HG02678 (cell line): ENCODE data around the gene EAF1.
"Not testable (repeated sequence)": the region's sequence is repeated elsewhere in the genome, so short reads cannot be mapped to it uniquely, and the experiment has no call there.

ENCODE experiments used
- ATAC-seq: cut with Tn5 transposase; IDR thresholded peaks from one replicate; pipeline ENCODE4 v1.9.1; 2021; ENCODE audit warnings: mild to moderate bottlenecking, moderate library complexity; ENCODE audit not compliant: unreplicated experiment

Gene EAF1

DNA sequence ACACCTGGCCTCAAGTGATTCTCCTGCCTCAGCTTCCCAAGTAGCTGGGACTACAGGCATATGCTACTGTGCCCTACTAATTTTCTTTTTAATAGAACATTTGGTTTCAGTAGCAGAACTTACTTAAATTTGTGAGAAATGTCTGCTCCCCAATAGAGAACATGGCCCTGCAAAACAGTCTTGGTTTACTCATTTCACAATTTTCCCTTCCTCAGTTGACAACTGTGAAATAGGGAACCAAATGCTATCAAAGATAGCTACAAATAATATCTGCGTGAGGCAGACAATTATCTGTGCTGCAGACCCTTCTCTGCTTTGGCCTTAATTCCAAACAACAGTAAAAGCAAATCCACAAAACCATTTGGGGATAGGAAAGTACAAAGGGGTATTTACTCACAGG is 22.6 kb upstream of the EAF1 start:
- ATAC-seq = no peak

DNA sequence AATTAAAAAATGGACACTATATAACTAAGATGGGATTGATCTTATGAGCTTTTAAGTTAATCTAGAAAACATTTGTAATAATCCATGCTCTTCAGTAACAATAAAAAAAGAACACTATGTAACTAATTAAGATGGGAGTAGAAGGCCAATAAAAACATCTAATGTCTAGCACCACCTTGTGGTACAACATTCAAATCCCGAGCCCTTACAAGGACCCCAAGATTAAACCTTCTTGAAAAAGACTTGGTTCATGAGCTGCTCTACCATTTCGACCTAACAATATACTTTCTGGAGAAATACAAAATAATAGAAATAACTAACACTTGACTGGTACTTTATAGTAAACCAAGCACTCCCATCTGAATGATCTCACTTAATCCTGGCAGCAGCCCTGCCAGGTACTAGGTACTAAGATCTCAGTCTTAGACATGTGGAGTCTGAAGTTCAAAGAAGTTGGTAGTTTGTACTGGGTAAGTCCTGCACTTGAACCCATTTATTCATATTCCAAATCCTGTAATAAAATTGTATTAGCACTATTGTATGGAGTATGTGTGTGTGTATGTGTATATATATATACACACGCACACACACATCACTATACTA is 21.8 kb upstream of the EAF1 start:
- peak; percentile 53 for ATAC-seq

DNA sequence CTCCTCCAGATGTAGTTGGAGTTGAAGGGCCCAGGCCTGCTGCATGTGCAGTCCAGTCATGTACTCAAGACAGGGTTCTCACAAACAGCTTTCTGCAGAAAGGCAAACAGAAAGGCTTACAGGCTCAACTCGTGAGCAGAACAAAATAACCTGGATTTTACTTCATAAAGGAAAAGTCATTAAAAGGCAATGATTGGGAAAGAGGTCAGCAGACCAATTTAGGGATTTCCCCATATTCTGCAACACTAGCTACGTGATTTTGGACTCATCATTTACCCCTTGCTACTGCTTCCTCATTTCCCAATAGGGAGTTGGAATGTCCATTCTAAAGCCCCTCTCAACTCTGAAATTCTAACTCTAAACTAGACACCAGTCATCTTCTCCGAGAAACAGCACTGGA is 18.2 kb upstream of the EAF1 start:
- ATAC-seq = no peak

DNA sequence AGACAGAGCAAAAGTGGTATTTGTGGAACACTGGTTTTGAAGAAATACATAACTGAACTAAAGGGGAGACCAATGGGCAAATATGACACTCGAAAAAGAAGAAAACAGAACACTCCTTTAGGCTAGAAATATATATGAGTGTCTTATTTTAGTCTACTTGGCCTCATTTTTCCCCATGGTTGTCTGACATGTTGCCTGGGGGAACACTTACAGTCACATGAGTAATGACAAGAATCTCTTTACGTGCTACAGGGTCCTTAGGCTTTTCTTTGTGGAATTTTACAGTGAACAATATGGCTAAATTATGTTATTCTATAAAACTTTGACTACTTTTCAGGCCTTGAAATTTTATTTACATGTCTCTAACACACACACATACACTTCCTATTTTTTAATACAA is 17.6 kb upstream of the EAF1 start:
- no peak for ATAC-seq

DNA sequence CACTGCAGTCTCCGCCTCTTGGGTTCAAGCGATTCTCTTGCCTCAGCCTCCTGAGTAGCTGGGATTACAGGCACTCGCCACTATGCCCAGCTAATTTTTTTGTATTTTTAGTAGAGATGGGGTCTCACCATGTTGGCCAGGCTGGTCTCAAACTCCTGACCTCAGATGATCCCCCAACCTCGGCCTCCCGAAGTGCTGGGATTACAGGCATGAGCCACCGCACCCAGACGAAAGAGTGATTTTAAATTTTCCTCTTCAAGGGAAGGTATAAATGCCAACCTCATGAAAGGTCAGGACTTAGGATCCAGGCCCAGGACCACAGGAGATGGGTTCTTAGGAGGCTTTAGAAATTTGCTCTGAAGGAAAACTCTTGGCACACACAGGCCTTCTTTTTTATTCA is 16.4 kb upstream of the EAF1 start:
- not testable (repeated sequence) for ATAC-seq

DNA sequence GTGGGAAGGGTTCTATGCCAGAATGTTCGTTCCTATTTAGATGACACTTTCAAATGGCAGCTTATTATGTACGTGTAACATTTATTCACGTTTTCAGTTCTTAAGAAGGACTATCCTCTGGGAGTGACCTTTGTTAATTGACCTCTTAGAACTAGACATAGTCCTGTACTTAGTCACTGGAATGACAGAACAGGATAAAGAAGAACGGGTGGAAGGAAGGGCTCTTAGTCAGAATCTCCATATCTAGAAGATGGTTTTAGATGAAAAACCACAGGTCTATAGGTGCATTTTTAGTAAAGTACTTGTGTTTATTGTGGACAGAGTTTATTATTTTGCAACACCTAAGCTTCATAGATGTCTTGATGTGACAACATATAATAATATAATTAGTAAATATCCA is 6.5 kb upstream of the EAF1 start:
- ATAC-seq = no peak

DNA sequence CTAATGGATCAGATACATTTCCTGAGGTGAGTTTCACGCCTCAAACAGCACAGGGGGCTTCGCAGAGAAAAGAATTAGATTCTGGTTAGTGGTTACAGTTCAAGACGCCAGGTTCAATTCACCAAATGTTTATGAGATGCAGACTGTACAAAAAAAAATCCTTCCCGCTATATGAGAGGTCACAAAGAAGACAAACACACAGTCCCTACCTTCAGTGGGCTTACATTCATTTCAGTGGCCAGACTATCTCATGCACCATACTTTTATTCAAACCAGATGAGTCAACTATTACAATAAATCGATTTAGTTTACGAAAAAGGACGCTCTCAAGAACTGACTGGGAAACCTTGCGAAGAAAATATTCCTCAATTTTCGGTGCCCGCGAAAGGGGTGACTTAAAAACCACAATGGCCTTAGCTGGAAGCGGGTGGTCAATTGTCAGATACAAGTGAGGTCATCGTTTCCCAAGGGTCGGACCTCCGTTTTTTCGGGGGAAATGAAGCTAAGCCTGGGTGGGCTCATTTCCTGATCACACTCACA is 749 bp upstream of the EAF1 start:
- ATAC-seq = no peak

DNA sequence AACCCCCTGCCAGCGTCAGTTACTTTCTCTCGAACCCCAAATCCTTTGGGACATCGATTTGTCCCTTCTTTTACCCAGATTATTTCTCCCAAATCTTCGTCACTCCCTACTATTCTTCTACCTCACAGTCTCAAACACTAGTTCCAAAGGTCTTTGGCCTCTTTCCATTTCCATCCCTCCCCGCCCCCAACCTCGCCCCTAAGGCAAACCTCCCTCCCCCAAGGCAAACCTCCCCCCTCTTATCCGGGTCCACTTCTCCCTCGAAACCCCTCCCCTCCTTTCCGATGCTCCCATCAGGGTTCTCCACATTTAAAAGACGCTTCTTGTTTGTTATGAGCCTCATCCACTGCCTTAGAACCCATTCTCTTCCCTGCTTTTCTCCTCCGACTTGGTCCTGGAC is 583 bp downstream of the EAF1 start:
- no peak for ATAC-seq

DNA sequence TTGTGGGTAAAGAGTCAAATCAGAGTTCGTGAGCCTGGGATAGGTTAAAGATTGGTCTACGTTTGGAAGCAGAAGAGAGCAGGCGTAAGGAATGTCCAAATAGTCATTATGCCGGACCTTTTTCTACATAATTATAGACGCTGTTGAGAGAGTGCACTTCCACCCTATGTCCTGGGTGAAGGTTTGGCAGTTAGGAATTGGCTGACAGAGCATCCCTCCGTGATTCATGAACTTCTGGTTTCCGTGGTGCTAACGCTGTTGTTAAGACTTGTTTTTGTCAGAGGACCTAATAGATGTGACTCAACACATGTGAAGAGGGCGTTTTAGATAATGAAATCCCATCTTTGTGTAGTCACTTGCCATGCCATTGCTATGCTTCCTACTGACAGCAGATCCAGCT is 1.1 kb downstream of the EAF1 start:
- no peak for ATAC-seq

DNA sequence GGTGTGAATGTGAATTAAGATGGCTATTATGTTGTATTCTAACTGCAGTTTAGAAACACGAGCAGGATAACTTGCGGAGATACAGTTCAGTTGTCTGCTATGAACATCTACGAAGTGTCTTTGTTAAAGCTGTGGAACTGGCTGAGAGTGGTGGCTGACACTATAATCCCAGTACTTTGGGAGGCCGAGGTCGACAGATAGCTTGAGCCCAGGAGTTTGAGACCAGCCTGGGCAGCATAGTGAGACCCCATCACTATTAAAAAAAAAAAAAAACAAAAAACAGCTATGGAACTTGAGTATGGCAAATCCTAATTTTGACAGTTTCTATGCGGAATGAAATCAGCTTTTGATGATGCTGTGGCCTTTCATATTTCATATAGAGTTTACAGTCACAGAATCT is 1.7 kb downstream of the EAF1 start:
- ATAC-seq = no peak

DNA sequence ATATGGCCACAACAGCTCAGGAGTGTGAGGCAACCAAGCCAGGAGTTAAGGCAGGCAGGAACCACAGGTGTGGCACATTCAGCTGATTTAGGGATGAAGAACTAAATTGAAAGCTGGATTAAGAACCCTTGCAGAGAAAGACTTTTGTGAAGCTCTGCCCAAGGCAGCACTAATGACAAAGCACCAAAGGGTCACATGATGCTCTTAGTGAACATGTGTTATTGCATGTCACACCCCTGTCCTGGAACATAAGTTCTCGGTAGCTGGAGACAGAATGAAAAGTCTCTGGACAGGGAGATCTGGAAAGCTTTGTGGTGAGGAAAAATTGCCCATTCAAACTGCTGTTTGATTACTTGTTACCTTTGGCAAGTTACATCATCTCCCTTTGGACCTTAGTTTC is 3.2 kb downstream of the EAF1 start:
- no peak for ATAC-seq

DNA sequence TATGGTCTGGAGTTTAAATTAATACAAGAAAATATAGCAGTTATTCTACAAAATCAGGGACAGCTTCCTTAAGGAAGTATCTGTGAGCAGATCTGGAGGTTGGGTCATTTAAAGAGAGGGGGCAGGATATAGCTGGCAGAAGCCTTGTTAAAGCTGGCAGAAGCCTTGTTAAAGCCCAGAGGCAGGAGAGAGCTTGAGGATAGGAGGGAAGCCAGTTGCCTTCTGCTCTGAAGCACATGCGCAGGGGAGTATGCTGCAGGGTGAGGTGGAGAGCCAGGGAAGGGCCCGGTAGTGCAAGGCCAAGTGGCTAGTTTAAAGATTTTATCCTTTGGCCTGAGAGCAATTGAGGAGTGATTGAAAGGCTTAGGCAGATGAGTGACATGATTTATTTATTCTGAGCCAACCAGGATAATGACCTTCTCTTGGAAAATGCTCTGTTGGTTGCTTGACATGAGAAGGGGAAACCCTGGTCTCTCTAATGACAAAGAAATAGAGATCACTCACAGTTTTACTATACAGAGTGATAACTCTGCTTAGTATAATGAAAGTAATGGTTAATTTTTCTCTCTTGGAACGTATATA is 3.9 kb downstream of the EAF1 start:
- ATAC-seq = no peak

DNA sequence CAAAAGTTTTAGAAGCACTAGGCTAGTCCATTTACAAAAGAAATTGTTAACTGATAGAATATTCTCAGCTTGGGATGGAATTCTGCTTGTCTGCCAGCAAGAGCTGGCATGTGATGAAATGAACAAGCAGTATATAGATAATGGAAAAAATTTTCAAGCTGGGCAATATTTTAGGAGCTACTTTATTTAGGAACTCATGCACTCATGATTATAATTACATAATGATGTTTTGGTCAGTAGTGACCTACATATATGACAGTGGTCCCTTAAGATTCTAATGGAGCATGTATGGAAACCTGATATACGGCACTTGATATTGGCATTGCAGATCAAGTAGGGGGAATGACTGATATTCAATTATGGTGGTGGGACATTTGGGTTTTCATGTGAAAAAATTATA is 6.1 kb downstream of the EAF1 start:
- no peak for ATAC-seq

DNA sequence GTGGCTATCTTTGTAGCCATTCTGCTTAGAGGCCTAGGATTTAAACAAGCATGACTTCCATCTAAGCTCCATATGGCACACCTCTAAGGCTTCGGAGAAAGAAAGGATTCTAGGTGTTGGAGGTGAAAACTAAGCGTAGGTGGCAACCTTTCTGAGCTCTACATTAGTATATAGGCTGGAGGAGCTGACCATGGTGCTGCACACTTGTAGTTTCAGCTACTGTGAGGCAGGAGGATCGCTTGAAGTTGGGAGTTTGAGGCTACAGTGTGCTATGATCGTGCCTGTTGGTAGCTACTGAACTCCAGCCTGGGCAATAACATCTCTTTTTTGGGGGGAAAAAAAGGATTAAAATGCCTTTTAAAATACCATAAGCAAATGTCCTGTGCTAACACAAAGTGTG is 7.4 kb downstream of the EAF1 start:
- ATAC-seq = no peak

DNA sequence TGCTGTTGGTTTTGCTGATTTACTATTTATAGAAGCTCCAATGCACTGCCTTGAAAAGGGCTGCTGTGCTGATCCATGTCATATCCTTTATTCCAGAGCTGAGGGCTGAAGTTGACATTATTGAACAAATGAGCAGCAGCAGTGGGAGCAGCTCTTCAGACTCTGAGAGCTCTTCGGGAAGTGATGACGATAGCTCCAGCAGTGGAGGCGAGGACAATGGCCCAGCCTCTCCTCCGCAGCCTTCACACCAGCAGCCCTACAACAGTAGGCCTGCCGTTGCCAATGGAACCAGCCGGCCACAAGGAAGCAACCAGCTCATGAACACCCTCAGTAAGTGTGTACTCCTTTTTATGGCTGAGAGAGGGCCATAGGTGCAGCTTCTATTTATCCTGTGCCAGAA is 8.8 kb downstream of the EAF1 start:
- no peak for ATAC-seq

DNA sequence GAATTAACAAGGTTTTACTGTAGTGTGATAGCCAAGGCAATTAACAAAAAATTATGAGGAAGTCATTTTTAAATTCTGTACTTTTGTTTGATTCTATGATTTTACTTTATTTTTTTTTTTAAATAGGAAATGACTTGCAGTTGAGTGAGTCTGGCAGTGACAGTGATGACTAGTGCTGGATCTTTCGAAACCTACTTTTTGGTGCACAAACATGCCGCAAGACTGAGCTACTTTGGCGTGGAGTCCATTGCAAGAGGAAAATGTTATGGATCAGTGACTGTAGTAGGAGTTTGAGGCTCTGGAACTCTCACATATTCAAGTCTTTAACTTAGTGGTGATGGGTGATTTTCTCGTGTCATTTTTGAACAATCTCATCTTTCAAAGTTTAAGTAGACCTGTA is 11.6 kb downstream of the EAF1 start:
- ATAC-seq = no peak

DNA sequence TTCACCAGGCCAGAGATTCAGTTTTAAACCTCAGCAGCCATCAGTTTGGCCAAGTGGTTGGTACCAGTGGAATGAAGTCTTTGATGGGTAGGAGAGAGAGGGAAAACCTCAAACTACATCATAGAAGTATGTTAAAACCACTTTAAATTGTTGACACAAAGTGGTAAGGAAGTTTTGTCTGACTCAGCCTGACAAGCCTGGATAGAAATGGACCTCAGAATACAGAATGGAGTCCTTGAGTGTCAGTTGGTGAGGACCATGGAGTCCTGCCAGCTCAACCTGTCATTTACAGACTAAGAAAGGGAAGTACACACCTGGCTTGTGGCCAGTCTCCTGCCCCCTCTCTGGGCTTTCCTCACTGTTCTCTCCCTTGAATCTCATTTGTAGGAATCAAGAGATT is 12.1 kb downstream of the EAF1 start:
- no peak for ATAC-seq

DNA sequence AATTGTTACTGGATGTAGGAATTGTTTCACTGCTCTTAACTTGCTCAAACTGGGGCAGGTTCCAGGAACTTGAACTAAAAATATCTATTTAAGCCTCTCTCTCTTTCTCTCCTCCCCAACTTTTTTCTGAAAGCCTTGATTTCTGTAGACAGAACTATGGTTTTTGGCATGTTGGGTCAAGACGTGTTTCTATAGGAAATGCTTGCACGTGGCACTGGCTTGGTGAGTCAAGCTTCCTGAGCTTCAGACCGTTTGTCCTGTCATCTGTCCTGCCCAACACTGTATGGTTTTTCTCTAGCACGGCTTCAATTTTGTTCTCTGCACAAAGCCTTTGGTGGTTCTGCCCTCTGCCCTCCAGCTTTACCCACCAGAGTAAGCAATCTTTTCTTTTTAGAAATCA is 13.5 kb downstream of the EAF1 start:
- ATAC-seq = no peak

DNA sequence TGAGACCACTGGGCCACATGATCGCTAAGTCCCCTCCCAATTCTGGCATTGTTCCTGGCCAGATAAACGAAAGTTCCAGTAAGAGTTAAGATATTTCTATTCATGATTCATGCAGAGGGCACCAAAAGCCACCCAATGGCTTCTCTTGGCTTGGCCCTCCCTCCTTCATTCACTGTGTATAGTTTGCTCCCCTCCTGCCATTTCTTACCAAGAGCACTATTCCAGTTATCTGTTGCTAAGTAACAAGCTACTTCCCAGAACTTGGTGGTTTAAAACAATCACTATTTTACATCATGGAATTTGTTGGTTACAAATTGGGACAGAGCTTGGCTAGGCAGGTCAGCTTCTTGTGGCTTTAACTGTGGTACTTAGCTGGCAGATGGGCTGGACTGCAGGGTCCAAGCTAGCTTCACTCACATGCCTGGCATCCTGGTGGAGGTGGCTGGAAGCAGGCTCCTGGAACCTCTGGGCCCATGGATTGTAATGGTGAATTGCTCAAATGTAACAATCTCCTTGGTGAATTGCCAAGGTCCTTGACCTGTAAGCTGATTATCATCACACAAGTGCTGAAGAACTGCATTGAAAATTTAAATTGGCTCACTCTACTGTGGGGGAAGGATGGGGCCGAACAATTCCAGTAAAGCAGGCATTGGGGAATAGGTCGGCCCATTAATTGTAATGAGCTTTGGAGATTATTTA is 16.6 kb downstream of the EAF1 start:
- ATAC-seq = no peak

DNA sequence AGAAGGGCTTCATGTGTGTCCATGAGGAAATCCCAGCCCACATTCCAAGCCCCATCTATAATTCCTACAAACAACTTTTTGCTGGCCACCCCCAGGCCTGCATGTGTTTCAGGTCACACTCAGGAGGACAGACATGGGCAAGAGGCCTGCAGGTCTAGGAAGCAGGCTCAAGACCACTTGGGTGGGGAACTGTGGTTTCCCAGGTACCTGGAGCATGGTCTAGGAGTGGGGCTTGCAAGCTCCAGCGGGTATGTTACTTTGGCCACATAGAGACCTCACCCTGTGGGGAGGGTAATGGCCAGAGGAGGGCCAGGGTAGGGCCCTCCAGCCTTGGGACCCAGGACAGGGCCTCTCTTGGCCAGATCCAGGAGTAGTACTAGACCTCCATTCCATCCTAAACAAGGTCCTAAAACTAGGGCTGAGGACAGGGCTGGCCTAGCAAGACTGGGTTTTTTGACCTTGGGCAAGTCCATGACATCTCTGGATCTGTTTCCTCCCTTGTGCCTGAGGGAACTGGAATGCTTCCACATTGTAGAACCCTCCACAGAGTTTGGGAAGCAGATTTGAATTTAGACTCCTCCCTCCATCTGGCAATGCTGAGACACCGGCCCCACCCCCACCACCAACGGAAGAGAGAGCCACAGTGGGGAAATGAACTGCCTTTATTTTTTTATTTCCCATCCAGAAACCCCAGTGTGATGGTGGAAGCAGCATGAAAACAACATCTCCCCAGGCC is 22.3 kb downstream of the EAF1 start:
- ATAC-seq = no peak

DNA sequence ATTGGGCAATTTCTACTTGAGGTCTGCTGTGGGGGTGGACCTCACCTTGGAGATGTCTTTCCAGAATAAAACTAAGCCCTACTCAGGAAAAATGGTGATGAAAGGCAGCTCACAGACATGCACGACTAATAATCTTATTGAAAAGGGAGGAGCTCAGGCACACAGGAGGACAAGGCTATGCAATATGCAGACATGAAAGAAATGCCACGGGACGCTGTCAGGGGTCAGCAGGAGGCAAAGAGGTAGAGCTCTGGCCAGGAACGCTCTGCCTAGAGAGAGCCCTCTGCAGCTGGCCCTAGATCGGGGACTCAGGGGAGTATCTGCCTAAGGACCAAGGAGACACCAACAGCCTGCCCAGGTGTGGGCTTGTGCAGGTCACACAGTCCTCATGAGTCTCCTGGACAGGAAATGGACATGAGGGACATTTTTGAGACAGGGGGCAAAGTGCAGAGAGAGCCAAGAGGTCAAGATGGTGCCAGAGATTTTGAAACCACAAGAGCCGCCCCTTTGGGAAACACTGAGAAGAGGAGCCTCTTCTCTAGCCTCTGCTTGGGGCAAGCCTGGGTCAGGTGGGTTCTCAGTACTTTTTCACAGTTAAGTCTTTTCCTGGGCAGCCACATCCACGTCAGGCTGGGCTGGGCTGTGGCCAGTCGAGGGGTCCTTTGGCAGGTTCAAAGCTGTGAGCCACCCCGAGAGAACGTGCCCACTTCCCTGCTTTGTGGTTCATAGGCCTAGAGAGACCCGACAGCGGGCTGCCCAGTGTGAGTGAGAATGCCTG is 23.2 kb downstream of the EAF1 start:
- no peak for ATAC-seq
